ENCODE results near the gene ITGB7. TPM values are rescaled to one million over a fixed set of nuclear protein-coding genes. Genes with fewer than 3 reads are reported as not detected.

Gene ITGB7
- total and polyA plus RNA-seq, 9 of the 15 experiments (the other 6 are each of a cell fraction or from before 2014, with no cell fraction given), result 0.06 to 2.0 (median 0.67) TPM

DNA sequence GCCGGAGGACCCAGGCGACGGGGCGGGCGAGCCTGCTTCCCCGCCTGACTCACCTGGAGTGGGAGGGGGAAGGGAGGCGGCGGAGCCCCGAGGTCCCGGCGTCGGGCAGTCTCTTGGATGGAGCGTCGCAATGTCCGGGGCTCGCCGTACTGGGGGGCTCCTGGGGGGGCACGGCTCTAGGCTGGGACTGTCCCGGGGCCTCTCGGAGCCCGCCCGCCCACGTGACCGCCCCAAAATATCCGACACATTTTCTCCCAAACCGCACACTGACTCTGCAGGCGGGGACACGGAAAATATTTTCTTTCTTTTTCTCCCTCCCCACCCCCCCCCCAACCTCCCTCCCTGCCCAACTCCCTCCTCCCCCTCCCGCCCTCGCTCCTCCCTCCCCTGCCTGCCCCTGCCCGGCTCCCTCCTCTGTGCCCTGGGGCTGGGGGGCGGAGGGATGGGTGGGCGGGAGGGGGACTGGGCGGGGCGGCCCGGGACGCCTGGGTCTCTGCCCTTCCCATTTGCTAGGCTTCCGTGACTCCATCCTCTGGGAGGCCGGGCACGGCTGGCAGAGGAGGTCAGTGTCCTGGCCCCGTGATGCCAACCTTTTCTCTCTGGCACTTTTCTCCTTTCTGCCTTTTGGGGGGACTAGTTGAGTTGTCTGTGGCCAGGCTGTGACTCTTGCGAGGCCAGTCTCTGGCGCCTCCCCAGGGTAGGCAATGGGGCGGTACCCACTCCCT, 25.0 kb upstream of the ITGB7 start, which contains the start of gene RARG (continued):
- 0 out of 6 replicates have a peak, but pooled peaks of 1 of the 3 experiments have one; percentile 14 for TF ChIP-seq CTCF (IDR thresholded peaks at IDR 0.05 in 2 of 3, conservative IDR thresholded peaks at IDR 0.05 in 1 of 3; ENCODE audit: insufficient read depth in 2 of 3, low read depth in 1 of 3, low read length in 3 of 3)
- no peak for TF ChIP-seq TBL1XR1 (IDR thresholded peaks at IDR 0.05; ENCODE audit: low read length in 2 of 2)
- TF ChIP-seq ZNF316 (IDR thresholded peaks at IDR 0.05), result no peak
- TF ChIP-seq, protein P1, sequence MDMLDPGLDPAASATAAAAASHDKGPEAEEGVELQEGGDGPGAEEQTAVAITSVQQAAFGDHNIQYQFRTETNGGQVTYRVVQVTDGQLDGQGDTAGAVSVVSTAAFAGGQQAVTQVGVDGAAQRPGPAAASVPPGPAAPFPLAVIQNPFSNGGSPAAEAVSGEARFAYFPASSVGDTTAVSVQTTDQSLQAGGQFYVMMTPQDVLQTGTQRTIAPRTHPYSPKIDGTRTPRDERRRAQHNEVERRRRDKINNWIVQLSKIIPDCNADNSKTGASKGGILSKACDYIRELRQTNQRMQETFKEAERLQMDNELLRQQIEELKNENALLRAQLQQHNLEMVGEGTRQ (CRISPR knock-in tag; IDR thresholded peaks at IDR 0.05), result peak; percentile 79
- TF ChIP-seq HEY1 (CRISPR knock-in tag; IDR thresholded peaks at IDR 0.05; ENCODE audit: borderline replicate concordance), result no peak

DNA sequence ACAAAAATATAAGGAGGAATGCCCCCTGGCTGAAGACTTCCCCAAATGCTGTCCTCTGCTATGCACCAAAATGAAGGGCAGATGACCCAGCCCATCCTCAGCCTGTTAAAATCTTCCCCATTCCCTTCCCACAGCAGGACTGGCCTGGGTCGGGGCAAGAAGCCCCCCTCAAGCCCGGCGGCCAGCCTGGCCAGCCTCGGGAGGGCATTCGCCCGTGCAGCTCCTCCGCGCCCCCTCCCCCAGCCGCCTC, 24.5 kb upstream of the ITGB7 start:
- Histone ChIP-seq H3K9me3 (replicated peaks; ENCODE audit: control insufficient read depth, insufficient read depth, low read depth, low read length) (no peaks in the 10 kb centered on the region), H3K9ac (ENCODE audit: insufficient read depth in 1 of 2, low read depth in 2 of 2, low read length in 2 of 2) (peak overlapping the region in 1 of 2 experiments; percentile 84; a peak in 3 of 4 replicates), H2AFZ (ENCODE audit: low read depth, low read length) (peak overlapping the region; percentile 79), H3K4me1 (replicated peaks in 1 of 2; ENCODE audit: control insufficient read depth in 2 of 2, insufficient read depth in 2 of 2, low read length in 2 of 2) (peaks cover 13 to 32% of the 10 kb centered on the region in 2 experiments), H3K27ac (ENCODE audit: extremely low read depth, low read depth, low read length) (no peak overlapping the region), H3K27me3 (ENCODE audit: control insufficient read depth in 2 of 2, insufficient read depth in 2 of 2, low read length in 2 of 2) (no peaks in the 10 kb centered on the region), H3K36me3 (ENCODE audit: control insufficient read depth, insufficient read depth, low read length) (no peaks in the 10 kb centered on the region), H3K4me2 (ENCODE audit: insufficient read depth, low read length) (peak overlapping the region; percentile 52), H3K79me2 (ENCODE audit: control insufficient read depth, insufficient read depth, low read length) (no peaks in the 10 kb centered on the region), H3K9me1 (ENCODE audit: control insufficient read depth, insufficient read depth, low read length) (no peaks in the 10 kb centered on the region), H4K20me1 (replicated peaks; ENCODE audit: control insufficient read depth, insufficient read depth, low read length) (no peaks in the 10 kb centered on the region; the same call in 1 of the 2 replicates), H3K4me3 (peak overlapping the region; percentile 33)
- CTCF ChIA-PET (ENCODE audit: low intra/inter-chr PET ratio), result no interaction called here
- no TSS peak for BruUV-seq (replicated peaks)
- DNase-seq (ENCODE audit: extremely low read depth in 1 of 4, low spot score in 3 of 4) (no peak), ATAC-seq (no peak; the same call in 2 of the 3 replicates), FAIRE-seq (no peak)
- intact Hi-C loops (cut with micrococcal nuclease) (no loop called here), in situ Hi-C loops (cut with MboI) (no loop called here)
- POLR2A ChIA-PET, result no interaction called here
- 0% methylated on average over 4 of the region's 9 CpGs for WGBS (ENCODE audit: insufficient coverage, low coverage, missing lambda C conversion rate)
- TF ChIP-seq, protein P2, sequence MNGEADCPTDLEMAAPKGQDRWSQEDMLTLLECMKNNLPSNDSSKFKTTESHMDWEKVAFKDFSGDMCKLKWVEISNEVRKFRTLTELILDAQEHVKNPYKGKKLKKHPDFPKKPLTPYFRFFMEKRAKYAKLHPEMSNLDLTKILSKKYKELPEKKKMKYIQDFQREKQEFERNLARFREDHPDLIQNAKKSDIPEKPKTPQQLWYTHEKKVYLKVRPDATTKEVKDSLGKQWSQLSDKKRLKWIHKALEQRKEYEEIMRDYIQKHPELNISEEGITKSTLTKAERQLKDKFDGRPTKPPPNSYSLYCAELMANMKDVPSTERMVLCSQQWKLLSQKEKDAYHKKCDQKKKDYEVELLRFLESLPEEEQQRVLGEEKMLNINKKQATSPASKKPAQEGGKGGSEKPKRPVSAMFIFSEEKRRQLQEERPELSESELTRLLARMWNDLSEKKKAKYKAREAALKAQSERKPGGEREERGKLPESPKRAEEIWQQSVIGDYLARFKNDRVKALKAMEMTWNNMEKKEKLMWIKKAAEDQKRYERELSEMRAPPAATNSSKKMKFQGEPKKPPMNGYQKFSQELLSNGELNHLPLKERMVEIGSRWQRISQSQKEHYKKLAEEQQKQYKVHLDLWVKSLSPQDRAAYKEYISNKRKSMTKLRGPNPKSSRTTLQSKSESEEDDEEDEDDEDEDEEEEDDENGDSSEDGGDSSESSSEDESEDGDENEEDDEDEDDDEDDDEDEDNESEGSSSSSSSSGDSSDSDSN (IDR thresholded peaks at IDR 0.05; ENCODE audit: borderline replicate concordance in 1 of 2, low read depth in 2 of 2, low read length in 2 of 2), result 0 out of 4 replicates have a peak, but pooled peaks of 1 of the 2 experiments have one; percentile 26
- peak; percentile 58 for TF ChIP-seq PRDM10 (IDR thresholded peaks at IDR 0.05; ENCODE audit: partially characterized antibody)
